ENCODE data around the gene SMURF2. TPM values are rescaled to one million over a fixed set of nuclear protein-coding genes. Genes with fewer than 3 reads are reported as not detected.

Gene SMURF2
- total RNA-seq, 1 experiment from 2014 or later: 127 TPM

- Histone ChIP-seq H3K36me3 (ENCODE audit: control insufficient read depth in 1 of 2, insufficient read depth in 2 of 2, low read length in 2 of 2) (peaks cover 57 to 66% of the 10 kb centered on the region in 2 experiments), H2AFZ (ENCODE audit: low read depth, low read length, poor library complexity, severe bottlenecking) (no peak overlapping the region), H3K9me3 (ENCODE audit: control insufficient read depth in 1 of 2, insufficient read depth in 1 of 2, low read depth in 1 of 2, low read length in 2 of 2) (no peaks in the 10 kb centered on the region), H3K27me3 (ENCODE audit: insufficient read depth, low read length) (no peaks in the 10 kb centered on the region), H4K20me1 (ENCODE audit: insufficient read depth) (peaks cover 3% of the 10 kb centered on the region; the same call in 1 of the 2 replicates), H3K4me2 (ENCODE audit: low read length) (no peak overlapping the region), H3K4me3 (replicated peaks in 1 of 2; ENCODE audit: low read depth in 1 of 2, low read length in 2 of 2) (no peak overlapping the region), H3K9ac (ENCODE audit: low read length) (no peak overlapping the region), H3K4me1 (ENCODE audit: control insufficient read depth in 1 of 2, insufficient read depth in 2 of 2, low read length in 2 of 2) (no peaks in the 10 kb centered on the region), H3K9me2 (ENCODE audit: insufficient read depth) (no peaks in the 10 kb centered on the region), H3K79me2 (ENCODE audit: insufficient read depth, low read length) (peaks cover 67% of the 10 kb centered on the region), H3K27ac (ENCODE audit: low read depth, low read length) (no peak overlapping the region)
- TF ChIP-seq RAD21 (IDR thresholded peaks at IDR 0.05; ENCODE audit: low read depth) (no peak), MAX (IDR thresholded peaks at IDR 0.05) (no peak), FOSL1 (IDR thresholded peaks at IDR 0.05; ENCODE audit: low read depth) (no peak), CBX3 (IDR thresholded peaks at IDR 0.05; ENCODE audit: low read depth) (no peak), SP1 (IDR thresholded peaks at IDR 0.05; ENCODE audit: low read depth) (no peak)
- DNase-seq (ENCODE audit: low read depth, low spot score) (no peak), ATAC-seq (no peak)
- ChIA-PET POLR2A (interaction anchor here (1.3 kb wide), 1 partner anchor 10 kb away, joined by 3 read pairs; no protein-coding TSS in a partner anchor), RAD21 (ENCODE audit: low non-redundant PET in 1 of 2, low total read pairs in 2 of 2, uncharacterized antibody in 2 of 2, unreplicated experiment in 2 of 2) (no interaction called here), CTCF (no interaction called here)
- intact Hi-C loops (cut with micrococcal nuclease): no loop called here
- BruUV-seq (replicated peaks): no TSS peak
Measured at GRCh38 chr17:64565563-64565962, 96.5 kb downstream of the SMURF2 start.

DNA sequence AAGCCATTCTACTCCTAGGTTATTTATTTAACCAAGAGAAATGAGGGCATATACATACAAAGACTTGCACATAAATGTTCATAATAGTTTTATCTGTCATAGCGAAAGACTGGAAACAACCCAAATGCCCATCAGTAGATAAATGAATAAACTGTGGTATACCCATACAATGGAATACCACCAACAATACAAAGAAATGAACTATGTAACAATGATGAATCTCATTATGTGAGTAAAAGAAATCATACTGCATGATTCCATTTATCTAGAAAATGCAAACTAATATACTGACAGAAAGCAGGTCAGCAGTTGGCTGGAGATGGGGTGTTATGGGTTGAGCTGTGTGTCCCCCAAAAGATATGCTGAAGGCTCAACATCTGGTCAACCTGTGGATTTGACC lies 98.0 kb downstream of the SMURF2 start:
- DNase-seq (ENCODE audit: low read depth, low spot score) (no peak), ATAC-seq (no peak)
- Histone ChIP-seq H3K4me1 (ENCODE audit: control insufficient read depth in 1 of 2, insufficient read depth in 2 of 2, low read length in 2 of 2) (no peaks in the 10 kb centered on the region), H3K9ac (ENCODE audit: low read length) (no peak overlapping the region), H3K4me2 (ENCODE audit: low read length) (no peak overlapping the region), H2AFZ (ENCODE audit: low read depth, low read length, poor library complexity, severe bottlenecking) (no peak overlapping the region), H3K79me2 (ENCODE audit: insufficient read depth, low read length) (peaks cover 64% of the 10 kb centered on the region), H3K36me3 (ENCODE audit: control insufficient read depth in 1 of 2, insufficient read depth in 2 of 2, low read length in 2 of 2) (peaks cover 47 to 59% of the 10 kb centered on the region in 2 experiments), H3K27ac (ENCODE audit: low read depth, low read length) (no peak overlapping the region), H3K9me2 (ENCODE audit: insufficient read depth) (no peaks in the 10 kb centered on the region), H4K20me1 (ENCODE audit: insufficient read depth) (peaks cover 3% of the 10 kb centered on the region; the same call in 1 of the 2 replicates), H3K4me3 (replicated peaks in 1 of 2; ENCODE audit: low read depth in 1 of 2, low read length in 2 of 2) (no peak overlapping the region), H3K9me3 (ENCODE audit: control insufficient read depth in 1 of 2, insufficient read depth in 1 of 2, low read depth in 1 of 2, low read length in 2 of 2) (no peaks in the 10 kb centered on the region), H3K27me3 (ENCODE audit: insufficient read depth, low read length) (no peaks in the 10 kb centered on the region)
- RAD21 ChIA-PET (ENCODE audit: low non-redundant PET in 1 of 2, low total read pairs in 2 of 2, uncharacterized antibody in 2 of 2, unreplicated experiment in 2 of 2): no interaction called here
- POLR2A ChIA-PET: no interaction called here
- CTCF ChIA-PET: no interaction called here
- BruUV-seq (replicated peaks): no TSS peak
- intact Hi-C loops (cut with micrococcal nuclease): no loop called here
- TF ChIP-seq SP1 (IDR thresholded peaks at IDR 0.05; ENCODE audit: low read depth): no peak
- TF ChIP-seq MAX (IDR thresholded peaks at IDR 0.05): no peak
- TF ChIP-seq ELF1 (IDR thresholded peaks at IDR 0.05; ENCODE audit: borderline replicate concordance, low read depth): no peak
- no peak for TF ChIP-seq POLR2AphosphoS5 (IDR thresholded peaks at IDR 0.05; ENCODE audit: low read depth, low read length)

Measured in HCT116 (cell line).